ENCODE results near the gene XPO6. TPM values are rescaled to one million over a fixed set of nuclear protein-coding genes. Genes with fewer than 3 reads are reported as not detected.

XPO6 gene
- polyA plus RNA-seq, 1 of the 3 experiments (the other 2 are of a cell fraction) = 97.1 TPM

GRCh38 chr16:28180655-28181460 is 30.9 kb downstream of the XPO6 start:
- Histone ChIP-seq H3K36me3 (replicated peaks in 1 of 2; ENCODE audit: control insufficient read depth in 1 of 2, insufficient read depth in 2 of 2, low read length in 1 of 2) (peaks cover 23 to 24% of the 10 kb centered on the region in 2 experiments), H2AFZ (ENCODE audit: low read depth) (no peak overlapping the region), H4K20me1 (ENCODE audit: insufficient read depth) (peaks cover 54% of the 10 kb centered on the region), H3K79me2 (ENCODE audit: insufficient read depth) (peaks cover 95% of the 10 kb centered on the region), H3K9me3 (peaks cover 5% of the 10 kb centered on the region; the same call in 1 of the 2 replicates), H3K4me1 (ENCODE audit: control insufficient read depth in 1 of 2, insufficient read depth in 2 of 2, low read depth in 1 of 2, low read length in 1 of 2) (peaks cover 8 to 24% of the 10 kb centered on the region in 2 experiments), H3K9me2 (no peaks in the 10 kb centered on the region), H3F3A (replicated peaks; ENCODE audit: insufficient read depth) (peaks cover 18% of the 10 kb centered on the region), H3K9ac (no peak overlapping the region), H3K27ac (ENCODE audit: low read depth in 2 of 2, low read length in 1 of 2) (peak overlapping the region; percentile 59 to 68; a peak in 3 of 4 replicates), H3K4me3 (ENCODE audit: low read depth in 2 of 2, low read length in 1 of 2) (no peak overlapping the region), H3K4me2 (peak overlapping the region; percentile 36), H3K27me3 (ENCODE audit: insufficient read depth) (no peaks in the 10 kb centered on the region)
- DNase-seq = no peak
- 79% methylated on average over 9 of the region's 9 CpGs for WGBS (ENCODE audit: low lambda C conversion rate)
- no peak for TF ChIP-seq SMC3 (IDR thresholded peaks at IDR 0.05; ENCODE audit: low read depth, low read length)
- TF ChIP-seq JUND (IDR thresholded peaks at IDR 0.05) = no peak
- TF ChIP-seq FOSL2 (IDR thresholded peaks at IDR 0.05; ENCODE audit: borderline replicate concordance, low read depth) = no peak
- TF ChIP-seq NFIC (IDR thresholded peaks at IDR 0.05; ENCODE audit: borderline replicate concordance) = no peak
- ChIA-PET POLR2A (no interaction called here), CTCF (interaction anchor here (1.4 kb wide), 1 partner anchor 37 kb away, joined by 3 read pairs; no protein-coding TSS in a partner anchor)

GRCh38 chr16:28179354-28179753 is 32.4 kb downstream of the XPO6 start:
- Histone ChIP-seq H3K36me3 (replicated peaks in 1 of 2; ENCODE audit: control insufficient read depth in 1 of 2, insufficient read depth in 2 of 2, low read length in 1 of 2) (peaks cover 23 to 35% of the 10 kb centered on the region in 2 experiments), H3K9ac (no peak overlapping the region), H3K27ac (ENCODE audit: low read depth in 2 of 2, low read length in 1 of 2) (no peak overlapping the region; a peak in 1 of 4 replicates), H3K9me2 (no peaks in the 10 kb centered on the region), H3K4me3 (ENCODE audit: low read depth in 2 of 2, low read length in 1 of 2) (no peak overlapping the region), H3K27me3 (ENCODE audit: insufficient read depth) (no peaks in the 10 kb centered on the region), H3K9me3 (no peaks in the 10 kb centered on the region), H2AFZ (ENCODE audit: low read depth) (no peak overlapping the region), H4K20me1 (ENCODE audit: insufficient read depth) (peaks cover 49% of the 10 kb centered on the region), H3K4me2 (no peak overlapping the region), H3K79me2 (ENCODE audit: insufficient read depth) (peaks cover 93% of the 10 kb centered on the region), H3F3A (replicated peaks; ENCODE audit: insufficient read depth) (peaks cover 18% of the 10 kb centered on the region), H3K4me1 (ENCODE audit: control insufficient read depth in 1 of 2, insufficient read depth in 2 of 2, low read depth in 1 of 2, low read length in 1 of 2) (peaks cover 8 to 24% of the 10 kb centered on the region in 2 experiments)
- 90% methylated on average over 1 of the region's 1 CpG for WGBS (ENCODE audit: low lambda C conversion rate)
- ChIA-PET POLR2A (no interaction called here), CTCF (no interaction called here)
- TF ChIP-seq USF2 (IDR thresholded peaks at IDR 0.05; ENCODE audit: borderline replicate concordance, low read depth, low read length) = no peak
- no peak for TF ChIP-seq GABPA (IDR thresholded peaks at IDR 0.05; ENCODE audit: low read depth)
- no peak for TF ChIP-seq RFX5 (IDR thresholded peaks at IDR 0.05; ENCODE audit: low read length)
- no peak for TF ChIP-seq IRF3 (IDR thresholded peaks at IDR 0.05; ENCODE audit: low read depth, low read length)
- TF ChIP-seq JUND (IDR thresholded peaks at IDR 0.05) = no peak
- no peak for TF ChIP-seq CHD2 (IDR thresholded peaks at IDR 0.05; ENCODE audit: low read length, partially characterized antibody)
- TF ChIP-seq MXI1 (IDR thresholded peaks at IDR 0.05; ENCODE audit: low read depth, low read length) = no peak
- TF ChIP-seq TCF12 (IDR thresholded peaks at IDR 0.05) = no peak
- no peak for TF ChIP-seq TAF1 (IDR thresholded peaks at IDR 0.05; ENCODE audit: borderline replicate concordance, low read depth, low read length)
- TF ChIP-seq USF1 (IDR thresholded peaks at IDR 0.05; ENCODE audit: borderline replicate concordance, low read depth) = no peak
- no peak for TF ChIP-seq FOSL2 (IDR thresholded peaks at IDR 0.05; ENCODE audit: borderline replicate concordance, low read depth)
- TF ChIP-seq RCOR1 (IDR thresholded peaks at IDR 0.05; ENCODE audit: low read length) = no peak
- DNase-seq = no peak
